ENCODE measurements around the gene B9D1.

The B9D1 gene

DNA sequence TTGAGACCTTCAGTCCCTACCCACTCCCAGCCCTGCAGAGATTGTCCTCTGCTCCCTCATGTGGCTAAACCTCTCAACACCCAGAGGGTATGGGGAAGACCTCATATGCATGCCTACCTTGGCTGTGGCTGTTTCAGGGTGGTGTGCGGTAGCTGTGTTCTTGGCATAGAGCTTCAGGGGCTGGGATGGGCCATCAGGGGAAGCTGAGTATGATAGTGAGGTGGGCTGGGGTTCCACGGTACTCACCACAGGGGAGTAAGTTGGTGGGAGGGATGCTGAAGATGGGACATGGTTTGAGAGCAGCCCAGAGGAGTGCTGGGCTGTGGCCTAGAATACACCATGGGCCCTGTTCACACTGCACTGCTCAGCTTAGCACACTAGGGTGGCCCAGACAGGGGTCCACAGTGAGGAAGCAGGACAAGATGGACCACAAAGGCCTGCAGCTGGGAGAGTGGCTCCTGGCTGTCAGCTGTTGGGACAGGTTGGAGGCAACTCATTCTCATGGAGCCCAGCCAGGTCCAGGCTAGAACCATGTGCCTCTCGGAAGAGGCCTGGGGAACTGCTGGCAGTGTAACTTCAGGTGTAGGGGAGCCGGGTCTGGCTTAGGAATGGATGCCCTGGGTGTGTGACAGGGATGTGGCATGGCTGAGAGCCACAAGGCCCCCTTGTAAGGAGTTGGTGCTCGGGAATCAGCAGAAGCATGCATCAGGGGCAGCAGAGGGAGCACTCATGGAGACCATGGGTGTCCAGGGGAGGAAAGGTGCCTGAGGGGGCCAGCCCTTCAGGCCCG, 21.4 kb upstream of the B9D1 start:
- no peak for TF ChIP-seq EZH2phosphoT487 (conservative IDR thresholded peaks at IDR 0.05; ENCODE audit: low read length)
- TF ChIP-seq, protein P1, sequence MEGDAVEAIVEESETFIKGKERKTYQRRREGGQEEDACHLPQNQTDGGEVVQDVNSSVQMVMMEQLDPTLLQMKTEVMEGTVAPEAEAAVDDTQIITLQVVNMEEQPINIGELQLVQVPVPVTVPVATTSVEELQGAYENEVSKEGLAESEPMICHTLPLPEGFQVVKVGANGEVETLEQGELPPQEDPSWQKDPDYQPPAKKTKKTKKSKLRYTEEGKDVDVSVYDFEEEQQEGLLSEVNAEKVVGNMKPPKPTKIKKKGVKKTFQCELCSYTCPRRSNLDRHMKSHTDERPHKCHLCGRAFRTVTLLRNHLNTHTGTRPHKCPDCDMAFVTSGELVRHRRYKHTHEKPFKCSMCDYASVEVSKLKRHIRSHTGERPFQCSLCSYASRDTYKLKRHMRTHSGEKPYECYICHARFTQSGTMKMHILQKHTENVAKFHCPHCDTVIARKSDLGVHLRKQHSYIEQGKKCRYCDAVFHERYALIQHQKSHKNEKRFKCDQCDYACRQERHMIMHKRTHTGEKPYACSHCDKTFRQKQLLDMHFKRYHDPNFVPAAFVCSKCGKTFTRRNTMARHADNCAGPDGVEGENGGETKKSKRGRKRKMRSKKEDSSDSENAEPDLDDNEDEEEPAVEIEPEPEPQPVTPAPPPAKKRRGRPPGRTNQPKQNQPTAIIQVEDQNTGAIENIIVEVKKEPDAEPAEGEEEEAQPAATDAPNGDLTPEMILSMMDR (IDR thresholded peaks at IDR 0.05; ENCODE audit: insufficient read depth, low read length, poor library complexity, severe bottlenecking): no peak
- no peaks in the 10 kb centered on the region for H3K36me3 ChIP-seq (ENCODE audit: low read length)
- no peaks in the 10 kb centered on the region for H3F3A ChIP-seq (ENCODE audit: insufficient read depth)
- H3K27ac ChIP-seq (ENCODE audit: low read depth, low read length): no peak overlapping the region
- no peaks in the 10 kb centered on the region for H4K20me1 ChIP-seq (ENCODE audit: low read depth, low read length)
- H3K4me2 ChIP-seq (ENCODE audit: low read depth, low read length, poor library complexity, severe bottlenecking): no peak overlapping the region
- H3K27me3 ChIP-seq (ENCODE audit: low read length): no peaks in the 10 kb centered on the region
- peaks cover 1% of the 10 kb centered on the region; the same call in 1 of the 2 replicates for H3K79me2 ChIP-seq (ENCODE audit: insufficient read depth, low read length)
- no peak overlapping the region for H2AFZ ChIP-seq (ENCODE audit: low read depth, low read length, severe bottlenecking)
- H3K9ac ChIP-seq (ENCODE audit: low read length): no peak overlapping the region
- H3K4me3 ChIP-seq (ENCODE audit: insufficient read depth, low read length, poor library complexity, severe bottlenecking): no peak overlapping the region
- no peaks in the 10 kb centered on the region for H3K9me2 ChIP-seq (replicated peaks; ENCODE audit: insufficient read depth, low read length)
- H3K9me3 ChIP-seq (ENCODE audit: insufficient read depth, low read length): no peaks in the 10 kb centered on the region

DNA sequence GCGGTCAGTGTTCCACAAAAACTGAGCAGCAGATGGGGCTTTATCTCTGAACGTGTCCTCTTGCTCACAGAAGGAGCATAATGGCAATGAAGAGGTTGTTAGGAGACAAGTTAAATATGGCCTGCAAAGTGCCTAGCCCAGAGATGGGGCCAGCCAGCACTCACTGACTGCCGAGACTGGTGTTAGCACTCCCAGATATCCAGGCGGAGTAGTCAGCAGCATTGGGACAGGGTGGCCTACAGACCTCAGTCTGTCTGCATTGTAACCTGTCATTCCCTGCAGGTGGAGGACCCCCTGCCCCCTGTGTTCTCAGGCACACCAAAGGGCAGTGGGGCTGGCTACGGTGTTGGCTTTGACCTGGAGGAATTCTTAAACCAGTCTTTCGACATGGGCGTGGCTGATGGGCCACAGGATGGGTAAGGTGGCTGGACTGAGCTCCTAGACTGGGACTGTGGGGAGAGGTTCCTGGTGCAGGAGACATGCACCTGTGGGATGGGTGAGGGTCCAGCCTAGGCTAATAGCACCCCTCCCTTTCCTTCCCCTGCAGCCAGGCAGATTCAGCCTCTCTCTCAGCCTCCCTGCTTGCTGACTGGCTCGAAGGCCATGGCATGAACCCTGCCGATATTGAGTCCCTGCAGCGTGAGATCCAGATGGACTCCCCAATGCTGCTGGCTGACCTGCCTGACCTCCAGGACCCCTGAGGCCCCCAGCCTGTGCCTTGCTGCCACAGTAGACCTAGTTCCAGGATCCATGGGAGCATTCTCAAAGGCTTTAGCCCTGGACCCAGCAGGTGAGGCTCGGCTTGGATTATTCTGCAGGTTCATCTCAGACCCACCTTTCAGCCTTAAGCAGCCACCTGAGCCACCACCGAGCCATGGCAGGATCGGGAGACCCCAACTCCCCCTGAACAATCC, 20.3 kb upstream of the B9D1 start:
- Histone ChIP-seq H2AFZ (ENCODE audit: low read depth, low read length, severe bottlenecking) (no peak overlapping the region), H3K27ac (ENCODE audit: low read depth, low read length) (no peak overlapping the region), H4K20me1 (ENCODE audit: low read depth, low read length) (no peaks in the 10 kb centered on the region), H3K9me2 (replicated peaks; ENCODE audit: insufficient read depth, low read length) (no peaks in the 10 kb centered on the region), H3K36me3 (ENCODE audit: low read length) (no peaks in the 10 kb centered on the region), H3K79me2 (ENCODE audit: insufficient read depth, low read length) (peaks cover 5% of the 10 kb centered on the region; the same call in 1 of the 2 replicates), H3K9ac (ENCODE audit: low read length) (no peak overlapping the region), H3K27me3 (ENCODE audit: low read length) (no peaks in the 10 kb centered on the region), H3K4me2 (ENCODE audit: low read depth, low read length, poor library complexity, severe bottlenecking) (no peak overlapping the region), H3K9me3 (ENCODE audit: insufficient read depth, low read length) (no peaks in the 10 kb centered on the region), H3K4me3 (ENCODE audit: insufficient read depth, low read length, poor library complexity, severe bottlenecking) (no peak overlapping the region), H3F3A (ENCODE audit: insufficient read depth) (no peaks in the 10 kb centered on the region)
- TF ChIP-seq, protein P1 (IDR thresholded peaks at IDR 0.05; ENCODE audit: insufficient read depth, low read length, poor library complexity, severe bottlenecking): no peak
- no peak for TF ChIP-seq EZH2phosphoT487 (conservative IDR thresholded peaks at IDR 0.05; ENCODE audit: low read length)

DNA sequence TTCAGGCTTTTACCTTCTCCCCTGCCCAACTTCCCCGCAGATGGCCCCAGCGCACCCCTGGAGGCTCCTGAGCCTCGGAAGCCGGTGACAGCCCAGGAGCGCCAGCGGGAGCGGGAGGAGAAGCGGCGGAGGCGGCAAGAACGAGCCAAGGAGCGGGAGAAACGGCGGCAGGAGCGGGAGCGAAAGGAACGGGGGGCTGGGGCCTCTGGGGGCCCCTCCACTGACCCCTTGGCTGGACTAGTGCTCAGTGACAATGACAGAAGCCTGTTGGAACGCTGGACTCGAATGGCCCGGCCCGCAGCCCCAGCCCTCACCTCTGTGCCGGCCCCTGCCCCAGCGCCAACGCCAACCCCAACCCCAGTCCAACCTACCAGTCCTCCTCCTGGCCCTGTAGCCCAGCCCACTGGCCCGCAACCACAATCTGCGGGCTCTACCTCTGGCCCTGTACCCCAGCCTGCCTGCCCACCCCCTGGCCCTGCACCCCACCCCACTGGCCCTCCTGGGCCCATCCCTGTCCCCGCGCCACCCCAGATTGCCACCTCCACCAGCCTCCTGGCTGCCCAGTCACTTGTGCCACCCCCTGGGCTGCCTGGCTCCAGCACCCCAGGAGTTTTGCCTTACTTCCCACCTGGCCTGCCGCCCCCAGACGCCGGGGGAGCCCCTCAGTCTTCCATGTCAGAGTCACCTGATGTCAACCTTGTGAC, 19.4 kb upstream of the B9D1 start:
- H3K9me3 ChIP-seq (ENCODE audit: insufficient read depth, low read length): no peaks in the 10 kb centered on the region
- TF ChIP-seq, protein P1 (IDR thresholded peaks at IDR 0.05; ENCODE audit: insufficient read depth, low read length, poor library complexity, severe bottlenecking): no peak
- TF ChIP-seq EZH2phosphoT487 (conservative IDR thresholded peaks at IDR 0.05; ENCODE audit: low read length): no peak
- no peak overlapping the region for H2AFZ ChIP-seq (ENCODE audit: low read depth, low read length, severe bottlenecking)
- no peaks in the 10 kb centered on the region for H3K36me3 ChIP-seq (ENCODE audit: low read length)
- no peak overlapping the region for H3K4me2 ChIP-seq (ENCODE audit: low read depth, low read length, poor library complexity, severe bottlenecking)
- peaks cover 5% of the 10 kb centered on the region; the same call in 1 of the 2 replicates for H3K79me2 ChIP-seq (ENCODE audit: insufficient read depth, low read length)
- no peaks in the 10 kb centered on the region; the same call in 1 of the 2 replicates for H3F3A ChIP-seq (ENCODE audit: insufficient read depth)
- no peak overlapping the region for H3K4me3 ChIP-seq (ENCODE audit: insufficient read depth, low read length, poor library complexity, severe bottlenecking)
- H3K27me3 ChIP-seq (ENCODE audit: low read length): no peaks in the 10 kb centered on the region
- H3K27ac ChIP-seq (ENCODE audit: low read depth, low read length): no peak overlapping the region
- no peak overlapping the region for H3K9ac ChIP-seq (ENCODE audit: low read length)
- no peaks in the 10 kb centered on the region for H4K20me1 ChIP-seq (ENCODE audit: low read depth, low read length)
- H3K9me2 ChIP-seq (replicated peaks; ENCODE audit: insufficient read depth, low read length): no peaks in the 10 kb centered on the region

Measured in SU-DHL-6 (cell line).